CD14-positive monocyte (primary cell): ENCODE measurements around the gene CACNB2. TPM values are rescaled to one million over a fixed set of nuclear protein-coding genes. Genes with fewer than 3 reads are reported as not detected.
"Not testable (repeated sequence)": the region's sequence is repeated elsewhere in the genome, so short reads cannot be mapped to it uniquely, and the experiment has no call there.

Source experiments
- DNase-seq, 3 donors: peaks; one replicate each; pipeline ENCODE4 v3.0.0-alpha.2; 2011 to 2022
- H2AFZ ChIP-seq: 2 replicates; pipeline ENCODE4 v1.6.0; 2012; ENCODE audit warnings: mild to moderate bottlenecking, low read depth, low read length, inconsistent platforms; ENCODE audit not compliant: insufficient read depth, poor library complexity, severe bottlenecking
- H3K27ac ChIP-seq, 2 donors: 1 replicate in 1 of 2; 2 replicates in 1 of 2; pipeline ENCODE4 v1.5.1; 2012 to 2013; ENCODE audit warnings: low read length in 2 of 2, control low read depth in 1 of 2, inconsistent platforms in 1 of 2, low read depth in 1 of 2, mild to moderate bottlenecking in 1 of 2
- H3K27me3 ChIP-seq, 2 donors: one replicate each; pipeline versions ENCODE4 v1.6.0 to v1.6.1; 2011 to 2013; ENCODE audit warnings: low read length in 2 of 2; ENCODE audit not compliant: control insufficient read depth in 2 of 2, insufficient read depth in 2 of 2
- H3K36me3 ChIP-seq, 2 donors: replicated peaks in 1 of 2; 1 replicate in 1 of 2; 2 replicates in 1 of 2; pipeline versions ENCODE4 v1.5.1 to v1.6.1; 2012 to 2013; ENCODE audit warnings: low read length in 2 of 2, control low read depth in 1 of 2, inconsistent platforms in 1 of 2, mild to moderate bottlenecking in 1 of 2; ENCODE audit not compliant: insufficient read depth in 2 of 2, control insufficient read depth in 1 of 2
- H3K4me1 ChIP-seq, 2 donors: 1 replicate in 1 of 2; 2 replicates in 1 of 2; pipeline versions ENCODE4 v1.5.1 to v1.6.1; 2012 to 2013; ENCODE audit warnings: low read length in 2 of 2, control low read depth in 1 of 2, inconsistent platforms in 1 of 2, mild to moderate bottlenecking in 1 of 2, moderate library complexity in 1 of 2; ENCODE audit not compliant: insufficient read depth in 2 of 2, control insufficient read depth in 1 of 2
- H3K4me2 ChIP-seq: replicated peaks from 2 replicates; pipeline ENCODE3; 2012; ENCODE audit warnings: low read length, moderate library complexity, mild to moderate bottlenecking; ENCODE audit not compliant: poor library complexity, severe bottlenecking; ENCODE audit errors: extremely low read depth
- H3K4me3 ChIP-seq, 3 experiments: fragments of 200-600 bp in 1 of 3; sonication (generic) in 1 of 3; replicated peaks in 1 of 3; 1 replicate in 2 of 3; 2 replicates in 1 of 3; pipeline ENCODE4 v1.5.1; 2011 to 2013; ENCODE audit warnings: low read length in 3 of 3, mild to moderate bottlenecking in 3 of 3, control low read depth in 2 of 3, low read depth in 2 of 3, inconsistent platforms in 1 of 3, moderate library complexity in 1 of 3
- H3K79me2 ChIP-seq: 2 replicates; pipeline ENCODE4 v1.6.0; 2012; ENCODE audit warnings: mild to moderate bottlenecking, control low read depth, inconsistent platforms, low read length, moderate library complexity; ENCODE audit not compliant: insufficient read depth
- H3K9ac ChIP-seq: 2 replicates; pipeline ENCODE4 v1.6.0; 2017; ENCODE audit warnings: low read length, mild to moderate bottlenecking; ENCODE audit not compliant: insufficient read depth, poor library complexity, severe bottlenecking
- H3K9me3 ChIP-seq, 2 donors: replicated peaks in 1 of 2; 1 replicate in 1 of 2; 2 replicates in 1 of 2; pipeline versions ENCODE4 v1.5.1 to v1.6.1; 2012 to 2013; ENCODE audit warnings: low read length in 2 of 2, control low read depth in 1 of 2; ENCODE audit not compliant: control insufficient read depth in 1 of 2, insufficient read depth in 1 of 2
- H4K20me1 ChIP-seq: 2 replicates; pipeline ENCODE4 v1.6.0; 2012; ENCODE audit warnings: mild to moderate bottlenecking, low read length, control low read depth, moderate library complexity; ENCODE audit not compliant: insufficient read depth
- H3K27ac Mint-ChIP-seq, 7 donors: one replicate each; pipeline ENCODE4 v1.8.0; 2020; ENCODE audit warnings: mild to moderate bottlenecking in 7 of 7, mixed read lengths in 7 of 7, moderate library complexity in 6 of 7, inconsistent platforms in 2 of 7
- H3K27me3 Mint-ChIP-seq, 3 donors: one replicate each; pipeline ENCODE4 v1.8.0; 2021 to 2022; ENCODE audit warnings: low read depth in 3 of 3, mild to moderate bottlenecking in 3 of 3, mixed read lengths in 3 of 3, moderate library complexity in 3 of 3, inconsistent platforms in 1 of 3
- H3K36me3 Mint-ChIP-seq, 2 donors: one replicate each; pipeline ENCODE4 v1.8.0; 2020; ENCODE audit warnings: mixed read lengths in 2 of 2, inconsistent platforms in 1 of 2, mild to moderate bottlenecking in 1 of 2
- H3K4me1 Mint-ChIP-seq: one replicate; pipeline ENCODE4 v1.8.0; 2020; ENCODE audit warnings: mild to moderate bottlenecking, mixed read lengths
- H3K4me3 Mint-ChIP-seq, 2 donors: one replicate each; pipeline ENCODE4 v1.8.0; 2020; ENCODE audit warnings: mild to moderate bottlenecking in 2 of 2, mixed read lengths in 2 of 2, moderate library complexity in 1 of 2
- H3K9me3 Mint-ChIP-seq, 7 donors: one replicate each; pipeline ENCODE4 v1.8.0; 2020 to 2022; ENCODE audit warnings: mixed read lengths in 7 of 7, mild to moderate bottlenecking in 6 of 7, moderate library complexity in 6 of 7, inconsistent platforms in 2 of 7
- CTCF ChIP-seq: fragments of 200-600 bp; IDR thresholded peaks from one replicate; pipeline ENCODE4 v1.8.0; 2022; ENCODE audit warnings: antibody characterized with exemption, mild to moderate bottlenecking
- WGBS: methylation state at CpG from one replicate; pipeline ENCODE4 v1.1.5; 2013; ENCODE audit warnings: missing lambda C conversion rate; ENCODE audit not compliant: insufficient coverage; 5-methylcytosine and 5-hydroxymethylcytosine counted together
- intact Hi-C, 2 donors: fragments of 100-400 bp; cut with micrococcal nuclease; formaldehyde crosslinking; loops; one replicate each; pipeline versions ENCODE4 v1.15.0 to v1.15.1; 2023
- polyA plus RNA-seq, 3 donors: library from polyadenylated mRNA; depleted of rRNA in 1 of 3; unstranded in 2 of 3; stranded (reverse) in 1 of 3; fragments of 300-500 nt in 2 of 3; fragments of >200 nt in 1 of 3; fragmentation: Illumina TruSeq in 2 of 3; gene quantifications; 1 replicate in 2 of 3; 2 replicates in 1 of 3; pipeline ENCODE4 v1.2.3, GENCODE V29; 2012 to 2021

Gene CACNB2
- polyA plus RNA-seq, 3 donors, result 0.05 TPM; not detected in 2

- H3K9me3 Mint-ChIP-seq, result peaks cover 0 to 6% (median 3%) of the 10 kb centered on the region in 7 donors
Observed at GRCh38 chr10:18178854-18179483, 38.7 kb downstream of the CACNB2 start.

GRCh38 chr10:18179891-18180290 is 39.7 kb downstream of the CACNB2 start:
- no peak overlapping the region for H3K27ac Mint-ChIP-seq
- H2AFZ ChIP-seq, result no peak overlapping the region
- H3K4me2 ChIP-seq, result no peak overlapping the region
- no peak for DNase-seq
- H3K4me1 ChIP-seq, result no peaks in the 10 kb centered on the region
- H3K9ac ChIP-seq, result no peak overlapping the region
- no peaks in the 10 kb centered on the region for H3K36me3 Mint-ChIP-seq
- H3K4me1 Mint-ChIP-seq, result peaks cover 4% of the 10 kb centered on the region
- no peaks in the 10 kb centered on the region for H4K20me1 ChIP-seq
- no peaks in the 10 kb centered on the region for H3K9me3 ChIP-seq
- no peak overlapping the region for H3K27ac ChIP-seq
- H3K27me3 Mint-ChIP-seq, result peaks cover 0 to 3% (median 2%) of the 10 kb centered on the region in 3 donors
- H3K36me3 ChIP-seq, result no peaks in the 10 kb centered on the region
- no peaks in the 10 kb centered on the region for H3K27me3 ChIP-seq
- no peak overlapping the region for H3K4me3 Mint-ChIP-seq
- no CpG with 5 or more reads among the region's 6 CpGs for WGBS
- peaks cover 0 to 5% (median 3%) of the 10 kb centered on the region in 7 donors for H3K9me3 Mint-ChIP-seq
- TF ChIP-seq CTCF, result no peak
- no peak overlapping the region for H3K4me3 ChIP-seq
- intact Hi-C loops, result no loop called here
- no peaks in the 10 kb centered on the region for H3K79me2 ChIP-seq

More at GRCh38 chr10:18178854-18179483, 38.7 kb downstream of the CACNB2 start:
- Mint-ChIP-seq H3K36me3 (no peaks in the 10 kb centered on the region), H3K27me3 (peaks cover 1 to 5% (median 3%) of the 10 kb centered on the region in 3 donors), H3K4me3 (no peak overlapping the region), H3K4me1 (peaks cover 4% of the 10 kb centered on the region), H3K27ac (peak overlapping the region in 1 of 7 donors; percentile 2)
- H3K4me2 ChIP-seq, result no peak overlapping the region
- no peak for TF ChIP-seq CTCF
- no peaks in the 10 kb centered on the region for H3K27me3 ChIP-seq
- no peak overlapping the region for H3K27ac ChIP-seq
- WGBS, result no CpG with 5 or more reads among the region's 3 CpGs
- no peak for DNase-seq
- no peaks in the 10 kb centered on the region for H3K9me3 ChIP-seq
- H3K9ac ChIP-seq, result no peak overlapping the region
- no peaks in the 10 kb centered on the region for H3K79me2 ChIP-seq
- H3K4me1 ChIP-seq, result no peaks in the 10 kb centered on the region
- intact Hi-C loops, result no loop called here
- no peaks in the 10 kb centered on the region for H4K20me1 ChIP-seq
- no peak overlapping the region for H2AFZ ChIP-seq
- no peaks in the 10 kb centered on the region for H3K36me3 ChIP-seq
- no peak overlapping the region for H3K4me3 ChIP-seq

- H3K4me2 ChIP-seq, H3K36me3 ChIP-seq, H3K36me3 Mint-ChIP-seq, H3K9me3 ChIP-seq, H3K4me1 ChIP-seq, H3K4me1 Mint-ChIP-seq, H3K4me3 Mint-ChIP-seq, DNase-seq, H3K9ac ChIP-seq, intact Hi-C loops, H3K27ac Mint-ChIP-seq, H3K79me2 ChIP-seq, H3K27me3 Mint-ChIP-seq, H3K4me3 ChIP-seq, H3K27me3 ChIP-seq, H4K20me1 ChIP-seq, H2AFZ ChIP-seq, H3K27ac ChIP-seq, H3K9me3 Mint-ChIP-seq: not testable (repeated sequence)
- WGBS, result 100% methylated on average over 1 of the region's 5 CpGs
Observed at GRCh38 chr10:18181382-18181781, 41.2 kb downstream of the CACNB2 start.
